Measurements from ENCODE around the gene ZDHHC6.
A peak's percentile ranks its signal among the peaks of the same experiment; 100 is the strongest.

GRCh38 chr10:112461029-112461887, 14.5 kb upstream of the ZDHHC6 start:
- peak; percentile 52 for TF ChIP-seq SP1 (IDR thresholded peaks at IDR 0.05; ENCODE audit: low read depth)
- TF ChIP-seq SIN3A (IDR thresholded peaks at IDR 0.05; ENCODE audit: low read depth) = no peak
- TF ChIP-seq MAX (IDR thresholded peaks at IDR 0.05) = peak; percentile 29
- TF ChIP-seq CTCF (IDR thresholded peaks at IDR 0.05 in 2 of 3, conservative IDR thresholded peaks at IDR 0.05 in 1 of 3; ENCODE audit: borderline replicate concordance in 1 of 3, insufficient read depth in 1 of 3, low read depth in 2 of 3, low read length in 2 of 3) = no peak
- TF ChIP-seq POLR2A (IDR thresholded peaks at IDR 0.05; ENCODE audit: borderline replicate concordance, extremely low read depth, insufficient read depth, insufficient read length) = no peak
- no peak for TF ChIP-seq EGR1 (IDR thresholded peaks at IDR 0.05; ENCODE audit: low read depth)
- TF ChIP-seq POLR2AphosphoS5 (IDR thresholded peaks at IDR 0.05; ENCODE audit: low read depth, low read length) = no peak
- no peak for TF ChIP-seq EZH2 (IDR thresholded peaks at IDR 0.05)
- TF ChIP-seq TCF7L2 (IDR thresholded peaks at IDR 0.05; ENCODE audit: borderline replicate concordance, extremely low read depth, insufficient read depth, insufficient read length) = no peak

Data from HCT116 (cell line).